Gastroesophageal sphincter (tissue), 3 donors: ENCODE data around the gene C4BPA.

Experiments used
- POLR2A ChIP-seq, 2 donors: fragments of 450-650 bp; IDR thresholded peaks; one replicate each; pipeline ENCODE4 v1.6.1; 2017; ENCODE audit warnings: antibody characterized with exemption in 2 of 2, mild to moderate bottlenecking in 2 of 2, moderate library complexity in 1 of 2
- TF ChIP-seq, protein P1 (sequence below), 4 experiments: fragments of 200-600 bp in 2 of 4; fragments of 450-650 bp in 2 of 4; sonication (generic) in 1 of 4; IDR thresholded peaks; one replicate each; pipeline ENCODE4 v1.5.1; 2017 to 2019; ENCODE audit warnings: antibody characterized with exemption in 4 of 4, mild to moderate bottlenecking in 2 of 4, moderate library complexity in 2 of 4

GRCh38 chr1:207056673-207057072 is 47.4 kb upstream of the C4BPA start:
- TF ChIP-seq, protein P1, sequence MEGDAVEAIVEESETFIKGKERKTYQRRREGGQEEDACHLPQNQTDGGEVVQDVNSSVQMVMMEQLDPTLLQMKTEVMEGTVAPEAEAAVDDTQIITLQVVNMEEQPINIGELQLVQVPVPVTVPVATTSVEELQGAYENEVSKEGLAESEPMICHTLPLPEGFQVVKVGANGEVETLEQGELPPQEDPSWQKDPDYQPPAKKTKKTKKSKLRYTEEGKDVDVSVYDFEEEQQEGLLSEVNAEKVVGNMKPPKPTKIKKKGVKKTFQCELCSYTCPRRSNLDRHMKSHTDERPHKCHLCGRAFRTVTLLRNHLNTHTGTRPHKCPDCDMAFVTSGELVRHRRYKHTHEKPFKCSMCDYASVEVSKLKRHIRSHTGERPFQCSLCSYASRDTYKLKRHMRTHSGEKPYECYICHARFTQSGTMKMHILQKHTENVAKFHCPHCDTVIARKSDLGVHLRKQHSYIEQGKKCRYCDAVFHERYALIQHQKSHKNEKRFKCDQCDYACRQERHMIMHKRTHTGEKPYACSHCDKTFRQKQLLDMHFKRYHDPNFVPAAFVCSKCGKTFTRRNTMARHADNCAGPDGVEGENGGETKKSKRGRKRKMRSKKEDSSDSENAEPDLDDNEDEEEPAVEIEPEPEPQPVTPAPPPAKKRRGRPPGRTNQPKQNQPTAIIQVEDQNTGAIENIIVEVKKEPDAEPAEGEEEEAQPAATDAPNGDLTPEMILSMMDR (IDR thresholded peaks at IDR 0.05), result no peak
- no peak for TF ChIP-seq POLR2A (IDR thresholded peaks at IDR 0.05)
